ENCODE measurements around the gene CLK4.

The CLK4 gene

GRCh38 chr5:178605788-178606187, 21.1 kb downstream of the CLK4 start:
- Histone ChIP-seq H3K9me3 (ENCODE audit: control insufficient read depth, insufficient read depth, low read depth, low read length) (peaks cover 8% of the 10 kb centered on the region), H3K9ac (ENCODE audit: low read length) (no peak overlapping the region), H3K4me1 (ENCODE audit: control insufficient read depth, insufficient read depth, low read length) (no peaks in the 10 kb centered on the region), H3K4me3 (ENCODE audit: low read depth, low read length) (no peak overlapping the region), H3K27ac (ENCODE audit: low read depth, low read length) (no peak overlapping the region), H3K27me3 (ENCODE audit: control insufficient read depth, insufficient read depth, low read length) (no peaks in the 10 kb centered on the region), H3K36me3 (ENCODE audit: control insufficient read depth, insufficient read depth, low read length) (peaks cover 87% of the 10 kb centered on the region)

- peaks cover 65% of the 10 kb centered on the region for H3K36me3 ChIP-seq (ENCODE audit: control insufficient read depth, insufficient read depth, low read length)
- H3K27ac ChIP-seq (ENCODE audit: low read depth, low read length) = no peak overlapping the region
Observed at GRCh38 chr5:178602752-178603151, 24.1 kb downstream of the CLK4 start.

GRCh38 chr5:178595750-178596149, 31.1 kb downstream of the CLK4 start:
- no peaks in the 10 kb centered on the region for H3K4me1 ChIP-seq (ENCODE audit: control insufficient read depth, insufficient read depth, low read length)
- H3K27ac ChIP-seq (ENCODE audit: low read depth, low read length) = no peak overlapping the region
- peaks cover 7% of the 10 kb centered on the region; the same call in 1 of the 2 replicates for H3K27me3 ChIP-seq (ENCODE audit: control insufficient read depth, insufficient read depth, low read length)
- no peak overlapping the region for H3K9ac ChIP-seq (ENCODE audit: low read length)
- H3K36me3 ChIP-seq (ENCODE audit: control insufficient read depth, insufficient read depth, low read length) = peaks cover 6% of the 10 kb centered on the region
- H3K9me3 ChIP-seq (ENCODE audit: control insufficient read depth, insufficient read depth, low read depth, low read length) = peaks cover 29% of the 10 kb centered on the region; the same call in 1 of the 2 replicates
- H3K4me3 ChIP-seq (ENCODE audit: low read depth, low read length) = no peak overlapping the region

More at GRCh38 chr5:178602752-178603151, 24.1 kb downstream of the CLK4 start:
- Histone ChIP-seq H3K27me3 (ENCODE audit: control insufficient read depth, insufficient read depth, low read length) (no peaks in the 10 kb centered on the region), H3K4me3 (ENCODE audit: low read depth, low read length) (no peak overlapping the region), H3K4me1 (ENCODE audit: control insufficient read depth, insufficient read depth, low read length) (no peaks in the 10 kb centered on the region), H3K9me3 (ENCODE audit: control insufficient read depth, insufficient read depth, low read depth, low read length) (peaks cover 17% of the 10 kb centered on the region), H3K9ac (ENCODE audit: low read length) (no peak overlapping the region)

DNA sequence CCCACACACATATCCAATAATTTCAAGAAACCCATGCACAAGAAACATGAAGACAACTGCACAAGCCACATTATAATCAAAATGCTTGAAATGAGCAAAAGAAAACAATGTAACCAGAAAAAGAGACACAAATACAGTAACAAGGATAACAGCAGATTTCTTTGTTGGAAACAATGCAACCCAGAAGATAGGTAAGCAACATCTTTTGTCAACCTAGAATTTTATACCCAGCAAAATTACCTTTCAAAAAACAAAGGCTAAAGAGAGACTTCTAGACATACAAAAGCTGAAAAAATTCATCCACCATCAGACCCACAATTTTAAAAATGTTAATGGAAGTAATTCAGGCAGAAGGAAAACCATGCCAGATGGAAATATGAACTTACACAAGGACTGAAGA, 31.7 kb downstream of the CLK4 start:
- Histone ChIP-seq H3K9ac (ENCODE audit: low read length) (no peak overlapping the region), H3K9me3 (ENCODE audit: control insufficient read depth, insufficient read depth, low read depth, low read length) (peaks cover 29% of the 10 kb centered on the region; the same call in 1 of the 2 replicates), H3K4me3 (ENCODE audit: low read depth, low read length) (no peak overlapping the region), H3K36me3 (ENCODE audit: control insufficient read depth, insufficient read depth, low read length) (peaks cover 4% of the 10 kb centered on the region), H3K27ac (ENCODE audit: low read depth, low read length) (no peak overlapping the region), H3K4me1 (ENCODE audit: control insufficient read depth, insufficient read depth, low read length) (no peaks in the 10 kb centered on the region), H3K27me3 (ENCODE audit: control insufficient read depth, insufficient read depth, low read length) (peaks cover 7% of the 10 kb centered on the region; the same call in 1 of the 2 replicates)

DNA sequence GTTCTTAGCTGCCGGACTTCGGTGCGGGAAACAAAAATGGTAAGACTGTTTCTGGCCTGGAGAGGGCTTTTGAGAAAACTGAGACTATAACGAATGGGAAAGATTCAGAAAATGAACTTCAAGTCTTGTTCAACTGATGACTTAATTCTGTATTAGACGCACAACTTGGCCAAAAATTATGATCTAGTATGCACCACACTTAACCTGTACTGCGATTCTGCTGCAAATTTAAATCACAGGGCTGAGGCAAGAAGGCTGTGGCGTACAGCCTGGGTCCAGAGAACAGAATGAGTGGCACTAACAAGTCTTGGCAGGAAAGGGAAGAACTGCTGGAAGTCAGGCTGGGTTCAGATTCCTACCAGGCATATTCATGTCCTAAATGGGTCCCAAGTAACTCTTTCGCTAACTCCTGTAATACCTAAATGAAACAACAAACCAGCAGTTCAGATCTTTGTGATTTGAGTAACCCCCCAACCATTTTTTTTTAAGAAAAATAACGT, 35.9 kb downstream of the CLK4 start:
- peaks cover 20% of the 10 kb centered on the region for H3K4me1 ChIP-seq (ENCODE audit: control insufficient read depth, insufficient read depth, low read length)
- H3K4me3 ChIP-seq (ENCODE audit: low read depth, low read length) = peak overlapping the region; percentile 74; the same call in 1 of the 2 replicates
- H3K36me3 ChIP-seq (ENCODE audit: control insufficient read depth, insufficient read depth, low read length) = peaks cover 4% of the 10 kb centered on the region; the same call in 1 of the 2 replicates
- peaks cover 40% of the 10 kb centered on the region for H3K27me3 ChIP-seq (ENCODE audit: control insufficient read depth, insufficient read depth, low read length)
- no peak overlapping the region for H3K9ac ChIP-seq (ENCODE audit: low read length)
- H3K9me3 ChIP-seq (ENCODE audit: control insufficient read depth, insufficient read depth, low read depth, low read length) = peaks cover 16% of the 10 kb centered on the region; the same call in 1 of the 2 replicates
- no peak overlapping the region for H3K27ac ChIP-seq (ENCODE audit: low read depth, low read length)

GRCh38 chr5:178590141-178590923, 36.5 kb downstream of the CLK4 start, which contains the start of gene COL23A1:
TSS of gene COL23A1 (minus strand) at chr5:178590393.
- Histone ChIP-seq H3K4me1 (ENCODE audit: control insufficient read depth, insufficient read depth, low read length) (peaks cover 20% of the 10 kb centered on the region), H3K9ac (ENCODE audit: low read length) (peak within 1 kb of the TSS; percentile 56), H3K9me3 (ENCODE audit: control insufficient read depth, insufficient read depth, low read depth, low read length) (peaks cover 12% of the 10 kb centered on the region), H3K4me3 (ENCODE audit: low read depth, low read length) (peak within 1 kb of the TSS; percentile 74), H3K36me3 (ENCODE audit: control insufficient read depth, insufficient read depth, low read length) (no peaks in the 10 kb centered on the region), H3K27ac (ENCODE audit: low read depth, low read length) (no peak within 1 kb of the TSS), H3K27me3 (ENCODE audit: control insufficient read depth, insufficient read depth, low read length) (peaks cover 40% of the 10 kb centered on the region)

- Histone ChIP-seq H3K36me3 (ENCODE audit: control insufficient read depth, insufficient read depth, low read length) (no peaks in the 10 kb centered on the region), H3K27ac (ENCODE audit: low read depth, low read length) (no peak overlapping the region), H3K27me3 (ENCODE audit: control insufficient read depth, insufficient read depth, low read length) (peaks cover 40% of the 10 kb centered on the region), H3K9me3 (ENCODE audit: control insufficient read depth, insufficient read depth, low read depth, low read length) (peaks cover 5% of the 10 kb centered on the region), H3K9ac (ENCODE audit: low read length) (peak overlapping the region; percentile 56), H3K4me3 (ENCODE audit: low read depth, low read length) (peak overlapping the region; percentile 74), H3K4me1 (ENCODE audit: control insufficient read depth, insufficient read depth, low read length) (peaks cover 20% of the 10 kb centered on the region)
Observed at GRCh38 chr5:178589180-178590140, 37.4 kb downstream of the CLK4 start.

DNA sequence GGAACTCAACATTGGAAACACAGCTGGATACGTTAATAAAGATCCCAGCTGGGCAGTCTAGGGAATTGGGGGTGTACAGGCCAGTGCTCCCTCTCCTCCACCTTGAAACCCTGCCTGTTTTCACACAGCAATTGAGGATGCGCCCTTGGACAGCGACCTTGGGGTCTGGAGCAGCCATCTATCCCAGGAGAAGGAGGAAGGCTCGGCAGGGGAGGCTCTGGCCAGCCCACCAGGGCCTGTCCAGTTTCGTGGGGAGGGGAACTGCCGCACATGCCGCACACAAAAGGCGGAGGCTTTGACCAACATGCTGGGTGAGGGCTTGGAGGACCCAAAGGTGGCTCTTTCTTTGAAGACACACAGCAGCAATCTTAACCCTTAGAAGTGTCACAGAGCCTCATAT, 38.1 kb downstream of the CLK4 start:
- H3K9me3 ChIP-seq (ENCODE audit: control insufficient read depth, insufficient read depth, low read depth, low read length) = peaks cover 4% of the 10 kb centered on the region; the same call in 1 of the 2 replicates
- peak overlapping the region; percentile 74 for H3K4me3 ChIP-seq (ENCODE audit: low read depth, low read length)
- peaks cover 40% of the 10 kb centered on the region for H3K27me3 ChIP-seq (ENCODE audit: control insufficient read depth, insufficient read depth, low read length)
- H3K36me3 ChIP-seq (ENCODE audit: control insufficient read depth, insufficient read depth, low read length) = no peaks in the 10 kb centered on the region
- peak overlapping the region; percentile 56 for H3K9ac ChIP-seq (ENCODE audit: low read length)
- H3K27ac ChIP-seq (ENCODE audit: low read depth, low read length) = no peak overlapping the region
- peaks cover 20% of the 10 kb centered on the region for H3K4me1 ChIP-seq (ENCODE audit: control insufficient read depth, insufficient read depth, low read length)

- Histone ChIP-seq H3K9ac (ENCODE audit: low read length) (no peak overlapping the region), H3K4me1 (ENCODE audit: control insufficient read depth, insufficient read depth, low read length) (peaks cover 20% of the 10 kb centered on the region), H3K27ac (ENCODE audit: low read depth, low read length) (no peak overlapping the region), H3K9me3 (ENCODE audit: control insufficient read depth, insufficient read depth, low read depth, low read length) (peaks cover 4% of the 10 kb centered on the region; the same call in 1 of the 2 replicates), H3K4me3 (ENCODE audit: low read depth, low read length) (0 out of 2 replicates have a peak overlapping the region, but pooled peaks have one; percentile 74), H3K36me3 (ENCODE audit: control insufficient read depth, insufficient read depth, low read length) (no peaks in the 10 kb centered on the region), H3K27me3 (ENCODE audit: control insufficient read depth, insufficient read depth, low read length) (peaks cover 40% of the 10 kb centered on the region)
Observed at GRCh38 chr5:178587763-178588611, 38.9 kb downstream of the CLK4 start.

DNA sequence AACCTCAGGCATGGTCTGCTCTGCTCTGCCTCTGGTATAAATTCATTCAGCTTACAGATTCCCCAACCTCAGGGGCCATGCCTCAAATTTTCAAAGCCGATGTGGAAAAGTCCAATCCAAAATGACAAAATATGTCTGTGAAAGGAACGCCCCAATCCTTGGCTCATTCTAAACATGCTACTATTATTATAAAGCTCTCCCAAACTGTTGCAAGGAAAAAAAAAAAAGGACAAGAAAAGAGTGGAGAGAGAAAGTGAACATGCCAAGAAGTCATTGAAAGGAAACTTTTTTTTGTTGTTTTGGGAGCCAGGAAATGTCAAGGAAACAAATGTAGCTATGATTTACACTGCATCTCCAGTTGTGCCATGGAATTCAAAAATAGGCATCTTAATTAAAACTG, 40.5 kb downstream of the CLK4 start:
- Histone ChIP-seq H3K9me3 (ENCODE audit: control insufficient read depth, insufficient read depth, low read depth, low read length) (peaks cover 4% of the 10 kb centered on the region; the same call in 1 of the 2 replicates), H3K27ac (ENCODE audit: low read depth, low read length) (no peak overlapping the region), H3K36me3 (ENCODE audit: control insufficient read depth, insufficient read depth, low read length) (no peaks in the 10 kb centered on the region), H3K4me3 (ENCODE audit: low read depth, low read length) (no peak overlapping the region), H3K9ac (ENCODE audit: low read length) (no peak overlapping the region), H3K27me3 (ENCODE audit: control insufficient read depth, insufficient read depth, low read length) (peaks cover 40% of the 10 kb centered on the region), H3K4me1 (ENCODE audit: control insufficient read depth, insufficient read depth, low read length) (peaks cover 20% of the 10 kb centered on the region)
